Esophagus squamous epithelium (tissue), 4 donors: Measurements from ENCODE around the gene TTC17.

ENCODE experiments used
- CTCF ChIP-seq, 6 experiments: fragments of 450-650 bp in 4 of 6; fragments of 200-600 bp in 2 of 6; sonication (generic) in 2 of 6; IDR thresholded peaks; one replicate each; pipeline ENCODE4 v1.5.1; 2016 to 2019; ENCODE audit warnings: antibody characterized with exemption in 6 of 6, mild to moderate bottlenecking in 4 of 6, moderate library complexity in 4 of 6
- POLR2A ChIP-seq, 4 donors: fragments of 450-650 bp; IDR thresholded peaks; one replicate each; pipeline ENCODE4 v1.6.1; 2017; ENCODE audit warnings: antibody characterized with exemption in 4 of 4, mild to moderate bottlenecking in 4 of 4, moderate library complexity in 3 of 4

- TF ChIP-seq CTCF (IDR thresholded peaks at IDR 0.05) = no peak
- no peak for TF ChIP-seq POLR2A (IDR thresholded peaks at IDR 0.05)
Observed at GRCh38 chr11:43404836-43405479, 46.2 kb downstream of the TTC17 start.
